Measurements from ENCODE around the gene ARRDC4. TPM values are rescaled to one million over a fixed set of nuclear protein-coding genes. Genes with fewer than 3 reads are reported as not detected.

Gene ARRDC4
- total RNA-seq, 4 donors from 2014 or later, result 27.1 to 68.2 (median 61.0) TPM

GRCh38 chr15:97963779-97964178 is 3.3 kb downstream of the ARRDC4 start:
- no peak overlapping the region for H3K4me3 ChIP-seq
- H3K9me3 ChIP-seq, result no peaks in the 10 kb centered on the region
- H3K4me1 ChIP-seq, result peaks cover 0 to 82% (median 34%) of the 10 kb centered on the region in 4 donors
- peak overlapping the region in 2 of 4 donors; percentile 39 to 48 for H3K27ac ChIP-seq
- no peak for TF ChIP-seq EP300 (IDR thresholded peaks at IDR 0.05)
- no peak for TF ChIP-seq CTCF (IDR thresholded peaks at IDR 0.05)
- TF ChIP-seq POLR2A (IDR thresholded peaks at IDR 0.05), result no peak
- no peak for DNase-seq (ENCODE audit: low spot score in 2 of 2)
- H3K27me3 ChIP-seq, result no peaks in the 10 kb centered on the region
- 47 to 55% methylated on average over 4 of the region's 4 CpGs for WGBS, 2 donors
- H3K36me3 ChIP-seq, result peaks cover 0 to 4% (median 0%) of the 10 kb centered on the region in 3 donors

GRCh38 chr15:97966246-97966645 is 5.7 kb downstream of the ARRDC4 start:
- 63 to 66% methylated on average over 2 of the region's 2 CpGs for WGBS, 2 donors
- Histone ChIP-seq H3K27me3 (no peaks in the 10 kb centered on the region), H3K4me3 (no peak overlapping the region), H3K27ac (peak overlapping the region in 3 of 4 donors; percentile 5 to 49 (median 28)), H3K9me3 (no peaks in the 10 kb centered on the region), H3K36me3 (peaks cover 0 to 29% (median 0%) of the 10 kb centered on the region in 3 donors), H3K4me1 (peaks cover 0 to 75% (median 34%) of the 10 kb centered on the region in 4 donors)
- DNase-seq (ENCODE audit: low spot score in 2 of 2), result no peak
- TF ChIP-seq EP300 (IDR thresholded peaks at IDR 0.05), result no peak
- no peak for TF ChIP-seq CTCF (IDR thresholded peaks at IDR 0.05)
- no peak for TF ChIP-seq POLR2A (IDR thresholded peaks at IDR 0.05)

- WGBS, 2 donors, result 41% methylated on average over 6 of the region's 6 CpGs
- peak overlapping the region in 3 of 4 donors; percentile 5 to 62 (median 49) for H3K27ac ChIP-seq
Observed at GRCh38 chr15:97966924-97967620, 6.6 kb downstream of the ARRDC4 start.

GRCh38 chr15:97967881-97968280 is 7.4 kb downstream of the ARRDC4 start:
- TF ChIP-seq POLR2A (IDR thresholded peaks at IDR 0.05) (no peak), CTCF (IDR thresholded peaks at IDR 0.05) (no peak), EP300 (IDR thresholded peaks at IDR 0.05) (no peak)
- peak overlapping the region in 2 of 4 donors; percentile 49 to 62 for H3K27ac ChIP-seq
- no peaks in the 10 kb centered on the region for H3K9me3 ChIP-seq
- H3K4me3 ChIP-seq, result no peak overlapping the region
- no peak for DNase-seq (ENCODE audit: low spot score in 2 of 2)
- H3K36me3 ChIP-seq, result peaks cover 0 to 45% (median 3%) of the 10 kb centered on the region in 3 donors
- H3K27me3 ChIP-seq, result no peaks in the 10 kb centered on the region
- H3K4me1 ChIP-seq, result peaks cover 0 to 59% (median 29%) of the 10 kb centered on the region in 4 donors
- 39 to 42% methylated on average over 2 of the region's 2 CpGs for WGBS, 2 donors

More at GRCh38 chr15:97966924-97967620, 6.6 kb downstream of the ARRDC4 start:
- no peak for TF ChIP-seq CTCF (IDR thresholded peaks at IDR 0.05)
- TF ChIP-seq EP300 (IDR thresholded peaks at IDR 0.05), result no peak
- TF ChIP-seq POLR2A (IDR thresholded peaks at IDR 0.05), result no peak
- Histone ChIP-seq H3K9me3 (no peaks in the 10 kb centered on the region), H3K4me3 (no peak overlapping the region), H3K36me3 (peaks cover 0 to 37% (median 3%) of the 10 kb centered on the region in 3 donors), H3K27me3 (no peaks in the 10 kb centered on the region), H3K4me1 (peaks cover 0 to 67% (median 33%) of the 10 kb centered on the region in 4 donors)
- DNase-seq (ENCODE audit: low spot score in 2 of 2), result no peak

GRCh38 chr15:97968380-97968779 is 7.9 kb downstream of the ARRDC4 start:
- 32 to 38% methylated on average over 1 of the region's 1 CpG for WGBS, 2 donors
- H3K4me3 ChIP-seq, result no peak overlapping the region
- H3K4me1 ChIP-seq, result peaks cover 0 to 54% (median 27%) of the 10 kb centered on the region in 4 donors
- peaks cover 0 to 49% (median 3%) of the 10 kb centered on the region in 3 donors for H3K36me3 ChIP-seq
- DNase-seq (ENCODE audit: low spot score in 2 of 2), result no peak
- no peaks in the 10 kb centered on the region for H3K9me3 ChIP-seq
- no peaks in the 10 kb centered on the region for H3K27me3 ChIP-seq
- TF ChIP-seq CTCF (IDR thresholded peaks at IDR 0.05), result no peak
- TF ChIP-seq POLR2A (IDR thresholded peaks at IDR 0.05), result no peak
- no peak for TF ChIP-seq EP300 (IDR thresholded peaks at IDR 0.05)
- no peak overlapping the region for H3K27ac ChIP-seq

Data from tibial nerve (tissue), 4 donors.